ENCODE results near the gene TRIO. TPM values are rescaled to one million over a fixed set of nuclear protein-coding genes. Genes with fewer than 3 reads are reported as not detected.

The TRIO gene
- total RNA-seq, 4 donors from 2014 or later, result 290 to 370 (median 346) TPM

DNA sequence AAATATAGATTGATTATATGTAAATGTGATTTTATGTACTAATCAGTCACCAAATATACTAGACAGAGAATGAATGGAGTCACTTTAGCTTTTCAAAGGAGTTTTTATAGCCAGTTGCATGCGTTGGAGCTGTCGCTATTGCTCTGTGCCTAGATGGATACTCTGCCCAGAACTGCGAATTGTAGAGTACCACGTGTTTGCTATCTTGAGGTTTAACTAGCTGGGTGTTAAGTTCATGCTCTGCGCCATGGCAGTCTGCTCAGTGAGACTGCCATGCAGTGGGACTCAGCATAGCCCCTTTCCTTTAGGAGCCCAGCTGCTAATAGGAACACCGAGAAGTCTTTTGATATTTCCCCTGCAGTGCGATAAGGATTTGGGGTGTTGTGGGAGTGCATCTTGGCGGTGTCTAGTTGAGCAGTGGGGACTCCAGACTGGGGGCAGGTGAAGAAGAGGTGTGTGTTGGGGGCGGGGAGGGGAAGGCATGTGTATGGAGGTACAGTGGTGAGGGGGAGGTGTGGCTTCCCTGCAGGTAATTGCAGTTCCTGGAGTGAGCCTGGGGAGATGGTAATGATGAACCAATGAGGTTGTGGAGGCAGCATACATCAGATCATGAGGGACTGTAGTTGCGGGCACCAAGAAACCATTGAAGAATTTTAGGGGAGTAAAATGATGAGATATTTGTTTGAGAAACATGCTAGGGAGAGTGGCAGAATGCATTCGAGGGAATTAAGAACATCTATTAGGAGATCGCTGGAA is 118.9 kb downstream of the TRIO start:
- WGBS, 2 donors, result 88 to 91% methylated on average over 12 of the region's 12 CpGs
- Histone ChIP-seq H3K27ac (no peak overlapping the region), H3K4me1 (peaks cover 0 to 56% (median 10%) of the 10 kb centered on the region in 4 donors), H3K9me3 (no peaks in the 10 kb centered on the region), H3K27me3 (no peaks in the 10 kb centered on the region), H3K4me3 (no peak overlapping the region), H3K36me3 (no peaks in the 10 kb centered on the region)
- DNase-seq (ENCODE audit: low spot score in 2 of 2), result no peak
- no peak for TF ChIP-seq EP300 (IDR thresholded peaks at IDR 0.05)
- TF ChIP-seq, protein P1, sequence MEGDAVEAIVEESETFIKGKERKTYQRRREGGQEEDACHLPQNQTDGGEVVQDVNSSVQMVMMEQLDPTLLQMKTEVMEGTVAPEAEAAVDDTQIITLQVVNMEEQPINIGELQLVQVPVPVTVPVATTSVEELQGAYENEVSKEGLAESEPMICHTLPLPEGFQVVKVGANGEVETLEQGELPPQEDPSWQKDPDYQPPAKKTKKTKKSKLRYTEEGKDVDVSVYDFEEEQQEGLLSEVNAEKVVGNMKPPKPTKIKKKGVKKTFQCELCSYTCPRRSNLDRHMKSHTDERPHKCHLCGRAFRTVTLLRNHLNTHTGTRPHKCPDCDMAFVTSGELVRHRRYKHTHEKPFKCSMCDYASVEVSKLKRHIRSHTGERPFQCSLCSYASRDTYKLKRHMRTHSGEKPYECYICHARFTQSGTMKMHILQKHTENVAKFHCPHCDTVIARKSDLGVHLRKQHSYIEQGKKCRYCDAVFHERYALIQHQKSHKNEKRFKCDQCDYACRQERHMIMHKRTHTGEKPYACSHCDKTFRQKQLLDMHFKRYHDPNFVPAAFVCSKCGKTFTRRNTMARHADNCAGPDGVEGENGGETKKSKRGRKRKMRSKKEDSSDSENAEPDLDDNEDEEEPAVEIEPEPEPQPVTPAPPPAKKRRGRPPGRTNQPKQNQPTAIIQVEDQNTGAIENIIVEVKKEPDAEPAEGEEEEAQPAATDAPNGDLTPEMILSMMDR (IDR thresholded peaks at IDR 0.05), result no peak
- TF ChIP-seq POLR2A (IDR thresholded peaks at IDR 0.05), result no peak

DNA sequence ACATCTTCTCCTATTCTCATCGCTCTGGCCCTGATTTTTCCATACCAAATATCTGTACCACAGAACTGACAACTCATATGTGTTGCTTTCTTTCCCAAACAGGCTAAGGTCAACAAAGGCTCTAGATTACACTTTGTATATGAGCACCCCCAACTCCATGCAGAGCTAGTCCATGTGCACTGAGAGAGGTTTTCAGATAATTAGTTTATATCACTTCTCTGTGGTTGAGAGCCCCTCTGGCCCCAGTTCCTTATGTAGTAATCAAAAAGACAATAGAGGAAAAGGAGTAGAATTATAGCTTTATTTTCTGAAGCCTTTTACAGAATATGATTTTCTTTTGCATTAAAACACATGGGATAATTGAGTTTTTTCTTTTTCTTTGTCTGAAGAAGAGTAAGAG is 120.0 kb downstream of the TRIO start:
- Histone ChIP-seq H3K36me3 (no peaks in the 10 kb centered on the region), H3K27me3 (no peaks in the 10 kb centered on the region), H3K9me3 (no peaks in the 10 kb centered on the region), H3K4me3 (no peak overlapping the region), H3K4me1 (peaks cover 0 to 54% (median 11%) of the 10 kb centered on the region in 4 donors), H3K27ac (no peak overlapping the region)
- DNase-seq (ENCODE audit: low spot score in 2 of 2), result no peak
- TF ChIP-seq, protein P1 (IDR thresholded peaks at IDR 0.05), result no peak
- TF ChIP-seq EP300 (IDR thresholded peaks at IDR 0.05) (no peak), POLR2A (IDR thresholded peaks at IDR 0.05) (no peak)
- WGBS, 2 donors, result 96% methylated on average over 1 of the region's 1 CpG

DNA sequence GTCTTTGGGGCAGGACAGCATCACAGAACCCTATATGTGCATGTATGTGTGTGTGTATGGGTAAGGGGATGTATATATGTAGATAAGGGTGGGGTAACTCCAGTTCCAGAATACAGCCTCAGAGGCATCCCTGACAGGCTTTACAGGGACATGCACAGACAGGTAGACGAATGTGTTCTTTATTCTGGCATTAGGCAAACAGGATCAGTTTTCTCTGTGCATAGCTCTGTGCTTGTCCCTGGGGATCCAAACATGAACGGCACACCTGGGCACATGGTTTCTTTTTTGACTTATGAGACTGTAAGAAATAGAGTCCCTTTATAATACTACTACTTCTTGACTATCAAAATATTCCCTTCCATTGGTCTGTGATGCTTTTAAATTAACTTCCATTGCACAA is 120.6 kb downstream of the TRIO start:
- Histone ChIP-seq H3K4me1 (peaks cover 0 to 54% (median 14%) of the 10 kb centered on the region in 4 donors), H3K27me3 (no peaks in the 10 kb centered on the region), H3K36me3 (no peaks in the 10 kb centered on the region), H3K4me3 (no peak overlapping the region), H3K27ac (no peak overlapping the region), H3K9me3 (no peaks in the 10 kb centered on the region)
- 61 to 74% methylated on average over 2 of the region's 2 CpGs for WGBS, 2 donors
- no peak for TF ChIP-seq POLR2A (IDR thresholded peaks at IDR 0.05)
- no peak for TF ChIP-seq EP300 (IDR thresholded peaks at IDR 0.05)
- TF ChIP-seq, protein P1 (IDR thresholded peaks at IDR 0.05), result no peak
- DNase-seq (ENCODE audit: low spot score in 2 of 2), result no peak

DNA sequence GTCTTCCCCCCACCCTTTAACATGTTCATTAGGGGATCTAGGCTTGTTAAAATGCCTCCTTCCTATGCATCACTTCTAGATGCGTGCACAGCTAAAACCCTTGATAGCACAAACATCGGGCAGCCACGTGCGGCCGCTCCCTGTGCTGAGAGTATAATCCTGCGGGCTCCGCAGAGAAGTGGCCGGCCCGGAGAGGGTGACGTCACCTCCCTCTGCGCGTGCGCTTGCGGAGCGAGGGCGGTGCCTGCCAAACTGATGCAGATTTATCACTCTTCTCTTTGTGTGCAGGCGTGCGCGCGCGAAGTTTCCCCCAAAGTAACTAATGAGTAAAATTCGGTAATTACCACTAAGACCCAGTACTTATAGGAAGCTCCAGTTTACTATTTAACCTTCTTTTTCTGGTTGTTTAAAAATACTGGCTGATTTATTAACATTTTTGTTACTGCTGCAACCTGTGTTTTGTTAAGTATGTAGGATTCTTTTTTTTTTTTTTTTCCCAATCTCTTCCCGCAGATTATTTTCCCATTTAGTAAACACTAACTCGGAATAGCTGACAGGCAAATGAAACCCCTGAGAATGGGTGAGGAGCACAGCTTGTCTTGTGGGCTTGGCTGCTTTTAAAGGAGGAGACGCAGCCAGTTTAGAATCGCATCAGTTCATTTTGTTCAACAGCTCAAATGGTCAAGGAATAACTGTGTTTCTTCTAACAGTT is 121.6 kb downstream of the TRIO start:
- Histone ChIP-seq H3K27ac (peak overlapping the region in 2 of 4 donors; percentile 25 to 64), H3K27me3 (no peaks in the 10 kb centered on the region), H3K9me3 (no peaks in the 10 kb centered on the region), H3K4me1 (peaks cover 0 to 54% (median 23%) of the 10 kb centered on the region in 4 donors), H3K4me3 (peak overlapping the region in 3 of 4 donors; percentile 10 to 38 (median 11)), H3K36me3 (no peaks in the 10 kb centered on the region)
- peak; percentile 80 to 83 for DNase-seq (ENCODE audit: low spot score in 2 of 2)
- WGBS, 2 donors, result 2 to 3% methylated on average over 26 of the region's 26 CpGs
- peak; percentile 64 to 86 for TF ChIP-seq EP300 (IDR thresholded peaks at IDR 0.05)
- TF ChIP-seq, protein P1 (IDR thresholded peaks at IDR 0.05), result no peak
- TF ChIP-seq POLR2A (IDR thresholded peaks at IDR 0.05), result peak in 1 of 2 donors; percentile 59

DNA sequence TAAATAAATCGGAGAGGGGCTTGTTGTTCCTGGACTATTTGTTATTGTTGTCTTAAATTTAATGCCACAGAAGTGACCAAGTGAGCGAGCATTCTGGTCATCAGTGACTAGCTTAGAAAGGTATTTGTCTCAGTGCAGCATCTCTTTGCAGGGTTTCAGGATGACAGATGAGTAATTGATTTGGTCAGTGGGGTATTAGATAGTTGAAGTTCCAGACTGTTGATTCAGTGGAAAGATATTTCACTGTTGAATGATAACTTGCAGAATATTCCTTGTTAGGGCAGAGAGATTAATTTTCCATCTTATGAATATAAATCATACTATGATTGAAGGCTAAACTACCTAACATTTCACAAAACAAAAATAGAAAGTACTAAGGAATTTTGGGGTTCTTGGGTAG is 122.4 kb downstream of the TRIO start:
- H3K27ac ChIP-seq, result peak overlapping the region in 1 of 4 donors; percentile 25
- H3K9me3 ChIP-seq, result no peaks in the 10 kb centered on the region
- no peak for DNase-seq (ENCODE audit: low spot score in 2 of 2)
- peaks cover 0 to 62% (median 31%) of the 10 kb centered on the region in 4 donors for H3K4me1 ChIP-seq
- TF ChIP-seq EP300 (IDR thresholded peaks at IDR 0.05), result no peak
- TF ChIP-seq, protein P1 (IDR thresholded peaks at IDR 0.05), result no peak
- no peak for TF ChIP-seq POLR2A (IDR thresholded peaks at IDR 0.05)
- 59 to 60% methylated on average over 2 of the region's 2 CpGs for WGBS, 2 donors
- H3K36me3 ChIP-seq, result no peaks in the 10 kb centered on the region
- no peaks in the 10 kb centered on the region for H3K27me3 ChIP-seq
- no peak overlapping the region for H3K4me3 ChIP-seq
